Measurements from ENCODE around the gene COPS7A.

DNA sequence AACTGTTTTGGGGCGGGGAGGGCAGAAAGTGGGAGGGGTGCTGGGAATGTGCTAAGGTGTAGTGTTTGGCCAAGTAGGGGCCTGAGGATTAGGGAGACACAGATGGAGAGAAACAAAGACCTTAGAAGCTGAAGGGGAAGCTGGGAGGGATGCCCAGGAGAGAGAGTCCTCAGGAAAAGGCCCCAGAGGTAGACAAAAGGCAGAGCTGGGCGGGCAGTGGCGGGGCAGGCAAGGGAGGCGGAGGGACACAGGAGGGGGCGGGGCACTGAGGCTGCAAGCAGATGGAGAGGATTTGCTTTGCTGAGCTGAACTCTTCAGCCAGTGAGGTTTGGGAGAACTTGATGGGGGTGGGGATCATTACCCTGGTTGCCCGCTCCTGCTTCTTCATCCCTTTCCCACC is 45.1 kb downstream of the COPS7A start:
- TF ChIP-seq, protein P1, sequence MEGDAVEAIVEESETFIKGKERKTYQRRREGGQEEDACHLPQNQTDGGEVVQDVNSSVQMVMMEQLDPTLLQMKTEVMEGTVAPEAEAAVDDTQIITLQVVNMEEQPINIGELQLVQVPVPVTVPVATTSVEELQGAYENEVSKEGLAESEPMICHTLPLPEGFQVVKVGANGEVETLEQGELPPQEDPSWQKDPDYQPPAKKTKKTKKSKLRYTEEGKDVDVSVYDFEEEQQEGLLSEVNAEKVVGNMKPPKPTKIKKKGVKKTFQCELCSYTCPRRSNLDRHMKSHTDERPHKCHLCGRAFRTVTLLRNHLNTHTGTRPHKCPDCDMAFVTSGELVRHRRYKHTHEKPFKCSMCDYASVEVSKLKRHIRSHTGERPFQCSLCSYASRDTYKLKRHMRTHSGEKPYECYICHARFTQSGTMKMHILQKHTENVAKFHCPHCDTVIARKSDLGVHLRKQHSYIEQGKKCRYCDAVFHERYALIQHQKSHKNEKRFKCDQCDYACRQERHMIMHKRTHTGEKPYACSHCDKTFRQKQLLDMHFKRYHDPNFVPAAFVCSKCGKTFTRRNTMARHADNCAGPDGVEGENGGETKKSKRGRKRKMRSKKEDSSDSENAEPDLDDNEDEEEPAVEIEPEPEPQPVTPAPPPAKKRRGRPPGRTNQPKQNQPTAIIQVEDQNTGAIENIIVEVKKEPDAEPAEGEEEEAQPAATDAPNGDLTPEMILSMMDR (conservative IDR thresholded peaks at IDR 0.05) = no peak
- TF ChIP-seq ZFX (IDR thresholded peaks at IDR 0.05) = no peak

All from C4-2B (cell line).